ENCODE results near the gene TTC28. TPM values are rescaled to one million over a fixed set of nuclear protein-coding genes. Genes with fewer than 3 reads are reported as not detected.
"Not testable (repeated sequence)": the region's sequence is repeated elsewhere in the genome, so short reads cannot be mapped to it uniquely, and the experiment has no call there.

TTC28 gene
- total RNA-seq, 1 donor: 19.7 TPM

GRCh38 chr22:28566920-28567499, 112.6 kb downstream of the TTC28 start:
- not testable (repeated sequence) for DNase-seq (ENCODE audit: low read depth in 2 of 3, low spot score in 2 of 3)

DNA sequence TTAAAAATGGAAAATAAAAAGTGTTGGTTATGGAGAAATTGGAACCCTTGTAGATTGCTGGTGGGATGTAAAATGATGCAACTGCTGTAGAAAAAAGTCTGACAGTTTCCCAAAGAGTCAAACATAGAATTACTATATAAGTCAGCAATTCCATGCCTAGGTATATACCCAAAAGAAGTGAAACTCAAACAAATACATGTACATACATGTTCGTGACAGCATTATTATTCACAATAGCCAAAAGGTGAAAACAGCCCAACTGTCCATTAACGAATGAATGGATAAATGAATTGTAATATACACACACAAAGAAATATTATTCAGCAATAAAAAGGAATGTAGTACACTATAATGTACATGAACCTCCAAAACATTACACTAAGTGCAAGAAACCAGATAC, 116.0 kb downstream of the TTC28 start:
- no peak for DNase-seq (ENCODE audit: low read depth in 2 of 3, low spot score in 2 of 3)

GRCh38 chr22:28562324-28562723, 117.3 kb downstream of the TTC28 start:
- no peak for DNase-seq (ENCODE audit: low read depth in 2 of 3, low spot score in 2 of 3)

GRCh38 chr22:28560743-28561101, 118.9 kb downstream of the TTC28 start:
- DNase-seq (ENCODE audit: low read depth in 2 of 3, low spot score in 2 of 3): not testable (repeated sequence)

DNA sequence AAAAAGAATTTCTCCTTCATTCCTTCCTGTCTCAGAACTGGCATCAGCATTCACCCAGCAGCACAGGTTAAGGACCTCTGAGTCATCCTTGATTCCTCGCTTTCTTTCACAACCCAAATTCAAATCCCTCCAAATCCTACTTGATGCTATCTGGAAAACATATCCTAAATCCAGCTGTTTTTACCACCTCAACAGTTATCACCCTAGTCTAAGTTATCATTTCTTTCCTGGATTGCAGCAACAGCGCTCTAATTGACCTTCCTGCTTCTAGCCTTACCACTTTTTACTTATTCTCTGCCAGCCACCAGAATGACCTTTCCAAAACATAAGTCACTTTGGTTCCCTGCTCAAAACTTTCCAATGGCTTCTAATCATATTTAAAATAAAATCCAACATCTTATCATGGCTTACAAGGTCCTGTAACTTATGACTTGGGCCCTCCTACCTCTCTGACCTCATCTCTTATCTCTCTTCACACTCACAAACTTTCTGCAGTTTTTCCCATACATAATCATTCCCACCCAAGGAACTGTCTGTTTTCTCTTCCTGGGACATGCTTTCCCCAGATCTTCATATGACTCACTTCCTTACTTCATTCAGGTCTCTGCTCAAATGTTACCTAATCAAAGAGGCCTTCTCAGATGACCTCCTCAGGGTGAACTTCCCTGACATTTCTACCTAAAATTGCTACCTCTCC, 119.4 kb downstream of the TTC28 start:
- DNase-seq (ENCODE audit: low read depth in 2 of 3, low spot score in 2 of 3): no peak

DNA sequence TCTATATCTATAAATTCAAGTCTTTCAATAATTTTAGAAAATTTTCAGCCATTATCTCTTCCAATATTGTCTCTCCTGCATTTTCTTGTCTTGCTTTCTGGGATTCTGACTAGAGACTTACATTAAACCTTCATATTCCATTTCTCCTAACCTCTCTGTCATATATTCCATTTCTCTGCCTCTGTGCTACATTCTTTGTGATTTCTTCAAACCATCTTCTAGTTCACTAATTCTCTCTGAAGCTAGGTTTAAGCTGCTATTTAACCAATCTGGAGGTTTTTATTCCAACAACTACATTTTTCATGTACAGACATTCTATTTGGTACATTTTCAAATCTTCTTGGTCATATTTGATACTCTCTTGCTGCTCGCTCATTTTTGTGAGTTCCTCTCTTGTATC, 122.5 kb downstream of the TTC28 start:
- DNase-seq (ENCODE audit: low read depth in 2 of 3, low spot score in 2 of 3): no peak

- DNase-seq (ENCODE audit: low read depth in 2 of 3, low spot score in 2 of 3): not testable (repeated sequence)
Observed at GRCh38 chr22:28553108-28553866, 126.4 kb downstream of the TTC28 start.

DNA sequence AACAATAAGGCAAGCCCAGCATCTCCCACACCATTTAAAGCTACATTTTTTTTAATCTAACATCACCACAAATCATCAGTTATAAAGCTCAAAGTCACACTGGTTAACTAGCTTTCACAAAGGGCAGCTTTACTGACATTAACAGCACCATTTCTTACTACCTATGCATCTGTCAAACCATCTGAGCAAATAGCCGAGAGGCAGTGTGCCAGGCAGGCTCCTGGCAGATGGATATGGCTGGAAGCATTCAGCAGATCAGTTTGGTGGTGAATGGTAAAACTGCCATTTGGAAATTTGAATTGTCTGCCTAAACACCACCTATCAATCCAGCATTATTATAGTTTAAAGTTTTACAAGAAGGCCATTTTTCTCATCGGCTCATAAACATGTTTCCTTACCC, 131.2 kb downstream of the TTC28 start:
- no peak for DNase-seq (ENCODE audit: low read depth in 2 of 3, low spot score in 2 of 3)

DNA sequence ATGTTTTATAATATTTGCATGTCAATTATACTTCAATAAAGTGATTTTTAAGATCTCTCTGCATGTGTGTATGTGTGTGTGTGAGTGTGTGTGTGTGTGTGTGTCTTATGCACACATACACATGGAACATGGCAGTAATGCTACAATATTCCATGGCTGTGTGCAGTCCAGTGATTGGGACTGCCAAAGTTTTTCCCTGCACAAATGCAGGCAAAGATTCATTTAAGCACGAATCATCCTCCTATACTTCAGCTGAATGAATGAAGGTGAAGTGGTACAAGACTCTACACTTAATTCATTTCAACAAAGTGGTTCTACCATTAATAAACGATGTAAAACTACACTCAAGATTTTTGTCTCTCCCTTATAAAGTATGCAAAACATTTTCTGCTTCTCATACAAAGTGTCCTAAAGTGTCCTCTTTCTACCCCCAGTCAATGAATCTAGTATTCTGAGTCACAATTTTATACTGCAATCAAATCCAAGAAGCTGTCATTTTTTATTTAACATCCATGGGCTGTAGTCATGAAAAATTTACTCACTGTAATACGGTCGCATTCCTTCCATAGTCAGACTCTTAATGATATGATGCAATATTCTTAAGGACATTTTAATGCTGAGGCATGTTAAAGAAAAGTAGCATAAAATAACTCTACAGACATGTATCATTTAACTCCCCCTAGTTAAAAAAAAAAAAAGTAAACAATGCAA, 132.4 kb downstream of the TTC28 start:
- no peak for DNase-seq (ENCODE audit: low read depth in 2 of 3, low spot score in 2 of 3)

DNA sequence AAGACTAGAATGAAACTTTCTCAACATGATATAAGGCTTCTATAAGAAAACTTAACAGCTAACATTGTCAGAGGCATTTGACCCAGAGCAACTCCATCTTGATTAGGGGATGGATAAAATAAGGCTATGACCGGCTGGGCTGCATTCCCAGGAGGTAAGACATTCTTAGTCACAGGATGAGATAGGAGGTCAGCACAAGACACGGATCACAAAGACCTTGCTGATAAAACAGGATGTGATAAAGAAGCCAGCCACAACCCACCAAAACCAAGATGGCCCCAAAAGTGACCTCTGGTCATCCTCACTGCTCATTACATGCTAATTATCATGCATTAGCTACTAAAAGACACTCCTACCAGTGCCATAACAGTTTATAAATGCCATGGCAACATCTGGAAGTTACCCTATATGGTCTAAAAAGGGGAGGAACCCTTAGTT, 135.2 kb downstream of the TTC28 start:
- no peak for DNase-seq (ENCODE audit: low read depth in 2 of 3, low spot score in 2 of 3)

GRCh38 chr22:28542980-28543621, 136.5 kb downstream of the TTC28 start:
- no peak for DNase-seq (ENCODE audit: low read depth in 2 of 3, low spot score in 2 of 3)

- no peak for DNase-seq (ENCODE audit: low read depth in 2 of 3, low spot score in 2 of 3)
Observed at GRCh38 chr22:28541137-28541536, 138.5 kb downstream of the TTC28 start.

DNA sequence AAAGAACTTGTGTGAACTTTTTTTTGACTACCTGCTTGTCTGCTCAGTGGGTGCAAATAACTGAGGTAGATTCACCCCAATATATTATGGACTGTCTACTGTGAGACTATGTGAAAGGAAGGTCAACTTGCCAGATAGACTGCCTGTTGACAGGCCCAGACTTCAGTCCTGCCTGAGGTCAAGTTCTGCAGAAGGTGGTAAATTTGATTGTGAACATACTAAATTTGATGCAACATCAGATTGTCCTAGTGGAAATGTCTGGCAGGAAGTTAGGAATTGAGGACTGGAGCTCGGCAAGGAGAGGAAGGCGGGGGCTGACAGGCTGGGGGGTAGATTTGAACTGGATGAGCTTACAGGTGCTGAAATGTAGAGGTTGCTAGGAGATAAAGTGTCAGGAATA, 140.7 kb downstream of the TTC28 start:
- no peak for DNase-seq (ENCODE audit: low read depth in 2 of 3, low spot score in 2 of 3)

- DNase-seq (ENCODE audit: low read depth in 2 of 3, low spot score in 2 of 3): not testable (repeated sequence)
Observed at GRCh38 chr22:28530565-28530964, 149.1 kb downstream of the TTC28 start.

- DNase-seq (ENCODE audit: low read depth in 2 of 3, low spot score in 2 of 3): not testable (repeated sequence)
Observed at GRCh38 chr22:28529144-28529543, 150.5 kb downstream of the TTC28 start.

DNA sequence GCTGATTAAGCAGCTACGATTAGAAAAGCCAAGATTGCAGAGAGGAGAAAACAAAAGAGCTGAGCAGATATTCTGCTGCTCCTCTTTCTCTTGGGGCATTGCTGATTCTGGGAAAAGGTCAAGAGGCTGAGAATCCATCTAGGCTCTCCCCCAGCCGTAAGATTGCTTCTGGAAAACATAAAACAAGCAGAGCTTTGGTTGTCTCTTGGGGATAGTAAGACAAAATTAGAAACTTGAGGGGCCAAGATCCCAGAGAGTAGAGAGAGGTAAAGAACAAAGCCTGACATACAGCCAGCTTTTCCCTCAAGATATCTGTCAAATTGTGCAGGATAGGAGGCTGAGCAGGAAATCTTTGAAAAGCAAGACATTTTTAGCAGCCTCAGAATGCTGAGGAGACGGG, 158.2 kb downstream of the TTC28 start:
- no peak for DNase-seq (ENCODE audit: low read depth in 2 of 3, low spot score in 2 of 3)

- no peak for DNase-seq (ENCODE audit: low read depth in 2 of 3, low spot score in 2 of 3)
Observed at GRCh38 chr22:28514321-28514821, 165.3 kb downstream of the TTC28 start.

DNA sequence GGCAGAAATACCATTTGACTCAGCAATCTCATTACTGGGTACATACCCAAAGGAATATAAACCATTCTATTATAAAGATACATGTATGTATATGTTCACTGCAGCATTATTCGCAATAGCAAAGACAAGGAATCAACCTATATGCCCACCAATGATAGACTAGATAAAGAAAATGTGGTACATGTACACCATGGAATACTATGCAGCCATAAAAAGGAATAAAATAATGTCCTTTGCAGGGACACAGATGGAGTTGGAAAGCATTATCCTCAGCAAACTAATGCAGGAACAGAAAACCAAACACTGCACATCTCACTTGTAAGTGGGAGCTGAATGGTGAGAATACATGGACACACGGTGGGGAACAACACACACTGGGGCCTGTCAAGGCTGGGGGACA, 167.3 kb downstream of the TTC28 start:
- not testable (repeated sequence) for DNase-seq (ENCODE audit: low read depth in 2 of 3, low spot score in 2 of 3)

DNA sequence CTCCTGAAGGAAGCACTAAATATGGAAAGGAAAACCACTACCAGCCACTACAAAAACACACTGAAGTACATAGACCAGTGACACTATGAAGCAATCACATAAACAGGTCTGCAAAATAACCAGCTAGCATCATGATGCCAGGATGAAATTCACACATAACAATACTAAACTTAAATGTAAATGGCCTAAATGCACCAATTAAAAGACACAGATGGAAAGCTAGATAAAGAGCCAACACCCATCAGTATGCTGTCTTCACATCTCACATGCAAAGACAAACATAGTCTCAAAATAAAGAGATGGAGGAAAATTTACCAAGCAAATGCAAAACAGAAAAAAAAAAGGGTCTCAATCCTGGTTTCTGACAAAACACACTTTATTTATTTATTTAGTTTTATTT, 171.7 kb downstream of the TTC28 start:
- no peak for DNase-seq (ENCODE audit: low read depth in 2 of 3, low spot score in 2 of 3)

DNA sequence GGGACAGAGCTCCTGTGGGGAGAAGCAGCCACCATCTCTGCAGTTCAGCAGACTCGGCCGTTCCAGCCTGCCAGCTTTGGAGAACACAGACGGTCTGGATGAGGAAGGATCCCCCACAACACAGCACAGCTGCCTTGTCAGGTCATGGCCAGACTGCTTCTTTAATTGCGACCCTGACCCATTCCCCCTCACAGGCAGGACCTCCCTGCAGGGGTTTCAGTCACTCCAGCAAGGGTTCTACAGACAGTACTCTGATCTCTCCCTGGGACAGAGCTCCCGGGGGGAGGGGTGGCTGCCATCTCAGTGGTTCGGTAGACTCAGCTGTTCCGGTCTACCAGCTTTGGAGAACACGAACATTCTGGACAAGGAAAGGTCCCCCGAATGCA, 173.5 kb downstream of the TTC28 start:
- no peak for DNase-seq (ENCODE audit: low read depth in 2 of 3, low spot score in 2 of 3)

Measured in hematopoietic multipotent progenitor cell (in vitro differentiated cells).